HepG2 (cell line): ENCODE results near the gene PIAS1. TPM values are rescaled to one million over a fixed set of nuclear protein-coding genes. Genes with fewer than 3 reads are reported as not detected.

Experiments
- ARNTL ChIP-seq: sonication (generic); formaldehyde crosslinking; IDR thresholded peaks from 2 replicates; pipeline ENCODE4 v1.4.0; 2020; ENCODE audit warnings: mild to moderate bottlenecking, missing genetic modification reagents
- CBX2 ChIP-seq, 2 experiments: fragments of 200-600 bp in 1 of 2; sonication (generic); formaldehyde crosslinking in 1 of 2; IDR thresholded peaks; 2 replicates each; pipeline versions ENCODE4 v1.7.0 to v1.8.1; 2018 to 2022; ENCODE audit warnings: low read depth in 2 of 2, low read length in 1 of 2, mild to moderate bottlenecking in 1 of 2, missing genetic modification reagents in 1 of 2
- ELF4 ChIP-seq: sonication (generic); formaldehyde crosslinking; IDR thresholded peaks from 2 replicates; pipeline ENCODE4 v1.5.0; 2020; ENCODE audit warnings: missing genetic modification reagents, mild to moderate bottlenecking, moderate library complexity, borderline replicate concordance
- EP300 ChIP-seq, 3 experiments: sonication (generic) in 1 of 3; formaldehyde crosslinking in 1 of 3; IDR thresholded peaks; 2 replicates each; pipeline versions ENCODE4 v1.5.1 to v1.6.1; 2011 to 2020; ENCODE audit warnings: low read depth in 2 of 3, low read length in 2 of 3, borderline replicate concordance in 1 of 3, improper control_type of control experiment in 1 of 3, mild to moderate bottlenecking in 1 of 3, missing genetic modification reagents in 1 of 3, moderate library complexity in 1 of 3
- GATAD1 ChIP-seq: IDR thresholded peaks from 2 replicates; pipeline ENCODE4 v1.6.1; 2016; ENCODE audit warnings: missing genetic modification reagents, missing compliant biosample characterization
- GATAD2A ChIP-seq: IDR thresholded peaks from 2 replicates; pipeline ENCODE4 v1.6.1; 2016
- HDAC1 ChIP-seq: sonication (generic); formaldehyde crosslinking; IDR thresholded peaks from 2 replicates; pipeline ENCODE4 v1.5.1; 2020; ENCODE audit warnings: mild to moderate bottlenecking, missing genetic modification reagents
- LCORL ChIP-seq, 2 experiments: fragments of 450-650 bp in 1 of 2; sonication (generic) in 1 of 2; formaldehyde crosslinking in 1 of 2; IDR thresholded peaks; 2 replicates each; pipeline versions ENCODE4 v1.5.0 to v1.6.1; 2017 to 2020; ENCODE audit warnings: antibody characterized with exemption in 1 of 2, missing genetic modification reagents in 1 of 2
- MEF2D ChIP-seq: sonication (generic); formaldehyde crosslinking; IDR thresholded peaks from 2 replicates; pipeline ENCODE4 v1.5.1; 2020; ENCODE audit warnings: mild to moderate bottlenecking, missing genetic modification reagents
- NFKBIZ ChIP-seq: IDR thresholded peaks from 2 replicates; pipeline ENCODE4 v1.6.1; 2018; ENCODE audit warnings: missing genetic modification reagents, missing compliant biosample characterization
- PHF20 ChIP-seq: sonication (generic); formaldehyde crosslinking; IDR thresholded peaks from 2 replicates; pipeline ENCODE4 v1.5.0; 2020; ENCODE audit warnings: mild to moderate bottlenecking, missing genetic modification reagents
- ZNF350 ChIP-seq: sonication (generic); formaldehyde crosslinking; IDR thresholded peaks from 2 replicates; pipeline ENCODE4 v1.4.0; 2020; ENCODE audit warnings: mild to moderate bottlenecking, low read depth, missing genetic modification reagents, borderline replicate concordance
- polyA plus RNA-seq, 8 experiments: library from polyadenylated mRNA; depleted of rRNA in 3 of 8; stranded (reverse) in 7 of 8; unstranded in 1 of 8; fragments of >200 nt; fragmentation: Illumina TruSeq in 4 of 8; extraction: Trizol in 4 of 8; gene quantifications; 2 replicates each; pipeline versions ENCODE4 v1.2.1 to v1.2.3, GENCODE V29; 2011 to 2016; ENCODE audit warnings: low read depth in 4 of 8, missing spikeins in 1 of 8, mixed read lengths in 1 of 8; ENCODE audit not compliant: insufficient read depth in 1 of 8
- total RNA-seq, 5 experiments: library from RNA; depleted of rRNA; stranded (reverse); fragments of >200 nt; fragmentation: Illumina TruSeq; extraction: Trizol; gene quantifications; 2 replicates each; pipeline ENCODE4 v1.2.3, GENCODE V29; 2016; ENCODE audit warnings: low read depth in 1 of 5
- TF ChIP-seq, protein P1 (sequence below): sonication (generic); formaldehyde crosslinking; IDR thresholded peaks from 2 replicates; pipeline ENCODE4 v1.4.0; 2020; ENCODE audit warnings: low read depth, missing genetic modification reagents
- TF ChIP-seq, protein P2 (sequence below): sonication (generic); formaldehyde crosslinking; IDR thresholded peaks from 2 replicates; pipeline ENCODE4 v1.9.0; 2021; ENCODE audit warnings: missing genetic modification reagents, mild to moderate bottlenecking, borderline replicate concordance
- TF ChIP-seq, protein P3 (sequence below): IDR thresholded peaks from 2 replicates; pipeline ENCODE4 v1.6.1; 2018; ENCODE audit warnings: missing genetic modification reagents
- TF ChIP-seq, protein P4 (sequence below): sonication (generic); formaldehyde crosslinking; conservative IDR thresholded peaks from 2 replicates; pipeline ENCODE4 v1.4.0; 2020; ENCODE audit warnings: missing genetic modification reagents
- TF ChIP-seq, protein P5 (sequence below): sonication (generic); formaldehyde crosslinking; IDR thresholded peaks from 2 replicates; pipeline ENCODE4 v1.5.0; 2020; ENCODE audit warnings: missing genetic modification reagents
- TF ChIP-seq, protein P6 (sequence below): sonication (generic); formaldehyde crosslinking; IDR thresholded peaks from 2 replicates; pipeline ENCODE4 v1.5.0; 2020; ENCODE audit warnings: missing genetic modification reagents

The PIAS1 gene
- total and polyA plus RNA-seq, 2 of the 13 experiments (the other 11 are each of a cell fraction or from before 2014, with no cell fraction given): 20.7 to 33.7 TPM

DNA sequence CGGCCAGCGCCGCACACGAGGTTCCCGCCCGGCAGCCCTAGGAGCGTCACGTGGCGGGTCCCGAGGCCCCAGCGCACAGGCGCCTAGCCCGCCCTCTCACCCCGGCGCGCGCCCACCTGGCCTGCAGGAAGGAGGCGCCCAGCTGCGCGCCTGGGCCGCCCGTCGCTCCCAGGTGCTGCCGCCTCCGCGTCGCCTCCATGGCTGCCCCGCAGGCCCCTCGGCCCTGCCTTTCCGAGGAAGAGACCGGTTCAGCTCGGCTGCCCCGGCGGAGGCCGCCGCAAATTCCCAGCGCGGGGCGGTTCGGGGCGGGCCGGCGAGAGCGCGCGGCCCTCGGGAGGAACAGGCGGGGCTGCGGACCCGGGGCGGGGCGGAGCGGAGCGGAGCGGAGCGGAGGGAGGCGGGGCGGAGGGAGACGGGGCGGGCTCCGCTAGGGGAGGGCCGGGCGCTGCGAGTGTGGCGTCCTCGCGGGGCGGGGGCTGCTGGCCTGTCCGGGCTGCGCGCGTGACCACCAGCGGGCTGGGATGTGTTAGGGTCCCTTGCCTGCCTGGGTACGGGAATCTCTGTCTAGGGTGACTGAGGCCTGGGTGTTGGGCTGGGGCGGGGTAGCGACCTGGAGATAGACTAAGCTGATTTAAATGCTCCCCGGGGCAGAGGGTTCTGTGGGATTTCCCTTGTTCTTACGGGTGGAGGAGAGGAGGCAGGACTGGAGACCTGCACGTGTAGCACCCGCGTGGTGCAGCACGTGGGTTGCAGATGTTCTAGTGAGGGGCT is 175.5 kb downstream of the PIAS1 start, which contains the start of gene CLN6 (continued):
- TF ChIP-seq, protein P1, sequence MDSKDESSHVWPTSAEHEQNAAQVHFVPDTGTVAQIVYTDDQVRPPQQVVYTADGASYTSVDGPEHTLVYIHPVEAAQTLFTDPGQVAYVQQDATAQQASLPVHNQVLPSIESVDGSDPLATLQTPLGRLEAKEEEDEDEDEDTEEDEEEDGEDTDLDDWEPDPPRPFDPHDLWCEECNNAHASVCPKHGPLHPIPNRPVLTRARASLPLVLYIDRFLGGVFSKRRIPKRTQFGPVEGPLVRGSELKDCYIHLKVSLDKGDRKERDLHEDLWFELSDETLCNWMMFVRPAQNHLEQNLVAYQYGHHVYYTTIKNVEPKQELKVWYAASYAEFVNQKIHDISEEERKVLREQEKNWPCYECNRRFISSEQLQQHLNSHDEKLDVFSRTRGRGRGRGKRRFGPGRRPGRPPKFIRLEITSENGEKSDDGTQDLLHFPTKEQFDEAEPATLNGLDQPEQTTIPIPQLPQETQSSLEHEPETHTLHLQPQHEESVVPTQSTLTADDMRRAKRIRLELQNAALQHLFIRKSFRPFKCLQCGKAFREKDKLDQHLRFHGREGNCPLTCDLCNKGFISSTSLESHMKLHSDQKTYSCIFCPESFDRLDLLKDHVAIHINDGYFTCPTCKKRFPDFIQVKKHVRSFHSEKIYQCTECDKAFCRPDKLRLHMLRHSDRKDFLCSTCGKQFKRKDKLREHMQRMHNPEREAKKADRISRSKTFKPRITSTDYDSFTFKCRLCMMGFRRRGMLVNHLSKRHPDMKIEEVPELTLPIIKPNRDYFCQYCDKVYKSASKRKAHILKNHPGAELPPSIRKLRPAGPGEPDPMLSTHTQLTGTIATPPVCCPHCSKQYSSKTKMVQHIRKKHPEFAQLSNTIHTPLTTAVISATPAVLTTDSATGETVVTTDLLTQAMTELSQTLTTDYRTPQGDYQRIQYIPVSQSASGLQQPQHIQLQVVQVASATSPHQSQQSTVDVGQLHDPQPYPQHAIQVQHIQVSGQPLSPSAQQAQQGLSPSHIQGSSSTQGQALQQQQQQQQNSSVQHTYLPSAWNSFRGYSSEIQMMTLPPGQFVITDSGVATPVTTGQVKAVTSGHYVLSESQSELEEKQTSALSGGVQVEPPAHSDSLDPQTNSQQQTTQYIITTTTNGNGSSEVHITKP (CRISPR knock-in tag): no peak
- TF ChIP-seq, protein P2, sequence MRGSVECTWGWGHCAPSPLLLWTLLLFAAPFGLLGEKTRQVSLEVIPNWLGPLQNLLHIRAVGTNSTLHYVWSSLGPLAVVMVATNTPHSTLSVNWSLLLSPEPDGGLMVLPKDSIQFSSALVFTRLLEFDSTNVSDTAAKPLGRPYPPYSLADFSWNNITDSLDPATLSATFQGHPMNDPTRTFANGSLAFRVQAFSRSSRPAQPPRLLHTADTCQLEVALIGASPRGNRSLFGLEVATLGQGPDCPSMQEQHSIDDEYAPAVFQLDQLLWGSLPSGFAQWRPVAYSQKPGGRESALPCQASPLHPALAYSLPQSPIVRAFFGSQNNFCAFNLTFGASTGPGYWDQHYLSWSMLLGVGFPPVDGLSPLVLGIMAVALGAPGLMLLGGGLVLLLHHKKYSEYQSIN: peak; percentile 56; the same call in 1 of the 2 replicates
- TF ChIP-seq GATAD2A: no peak
- TF ChIP-seq, protein P3, sequence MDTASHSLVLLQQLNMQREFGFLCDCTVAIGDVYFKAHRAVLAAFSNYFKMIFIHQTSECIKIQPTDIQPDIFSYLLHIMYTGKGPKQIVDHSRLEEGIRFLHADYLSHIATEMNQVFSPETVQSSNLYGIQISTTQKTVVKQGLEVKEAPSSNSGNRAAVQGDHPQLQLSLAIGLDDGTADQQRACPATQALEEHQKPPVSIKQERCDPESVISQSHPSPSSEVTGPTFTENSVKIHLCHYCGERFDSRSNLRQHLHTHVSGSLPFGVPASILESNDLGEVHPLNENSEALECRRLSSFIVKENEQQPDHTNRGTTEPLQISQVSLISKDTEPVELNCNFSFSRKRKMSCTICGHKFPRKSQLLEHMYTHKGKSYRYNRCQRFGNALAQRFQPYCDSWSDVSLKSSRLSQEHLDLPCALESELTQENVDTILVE (CRISPR knock-in tag): no peak
- TF ChIP-seq HDAC1 (CRISPR knock-in tag): 0 out of 2 replicates have a peak, but pooled peaks have one; percentile 34
- no peak for TF ChIP-seq MEF2D (CRISPR knock-in tag)
- TF ChIP-seq ARNTL (CRISPR knock-in tag): peak; percentile 92
- TF ChIP-seq ELF4: no peak
- no peak for TF ChIP-seq ZNF350 (CRISPR knock-in tag)
- TF ChIP-seq, protein P4, sequence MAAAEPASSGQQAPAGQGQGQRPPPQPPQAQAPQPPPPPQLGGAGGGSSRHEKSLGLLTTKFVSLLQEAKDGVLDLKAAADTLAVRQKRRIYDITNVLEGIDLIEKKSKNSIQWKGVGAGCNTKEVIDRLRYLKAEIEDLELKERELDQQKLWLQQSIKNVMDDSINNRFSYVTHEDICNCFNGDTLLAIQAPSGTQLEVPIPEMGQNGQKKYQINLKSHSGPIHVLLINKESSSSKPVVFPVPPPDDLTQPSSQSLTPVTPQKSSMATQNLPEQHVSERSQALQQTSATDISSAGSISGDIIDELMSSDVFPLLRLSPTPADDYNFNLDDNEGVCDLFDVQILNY (CRISPR knock-in tag): peak; percentile 83
- no peak; a peak in 1 of 4 replicates for TF ChIP-seq EP300 (IDR thresholded peaks at IDR 0.05; ENCODE audit: low read depth in 2 of 2, low read length in 2 of 2)
- 0 out of 2 replicates have a peak, but pooled peaks have one; percentile 38 for TF ChIP-seq EP300 (CRISPR knock-in tag; IDR thresholded peaks at IDR 0.05; ENCODE audit: borderline replicate concordance)
- no peak; the same call in none of the 2 replicates for TF ChIP-seq PHF20 (CRISPR knock-in tag)
- no peak for TF ChIP-seq CBX2 (IDR thresholded peaks at IDR 0.05; ENCODE audit: low read depth, low read length)
- TF ChIP-seq CBX2 (CRISPR knock-in tag; IDR thresholded peaks at IDR 0.05; ENCODE audit: low read depth): no peak
- 0 out of 2 replicates have a peak, but pooled peaks have one; percentile 13 for TF ChIP-seq GATAD1
- TF ChIP-seq, protein P5, sequence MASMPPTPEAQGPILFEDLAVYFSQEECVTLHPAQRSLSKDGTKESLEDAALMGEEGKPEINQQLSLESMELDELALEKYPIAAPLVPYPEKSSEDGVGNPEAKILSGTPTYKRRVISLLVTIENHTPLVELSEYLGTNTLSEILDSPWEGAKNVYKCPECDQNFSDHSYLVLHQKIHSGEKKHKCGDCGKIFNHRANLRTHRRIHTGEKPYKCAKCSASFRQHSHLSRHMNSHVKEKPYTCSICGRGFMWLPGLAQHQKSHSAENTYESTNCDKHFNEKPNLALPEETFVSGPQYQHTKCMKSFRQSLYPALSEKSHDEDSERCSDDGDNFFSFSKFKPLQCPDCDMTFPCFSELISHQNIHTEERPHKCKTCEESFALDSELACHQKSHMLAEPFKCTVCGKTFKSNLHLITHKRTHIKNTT (CRISPR knock-in tag): no peak
- no peak for TF ChIP-seq LCORL (IDR thresholded peaks at IDR 0.05)
- TF ChIP-seq LCORL (CRISPR knock-in tag; IDR thresholded peaks at IDR 0.05): no peak
- TF ChIP-seq, protein P6, sequence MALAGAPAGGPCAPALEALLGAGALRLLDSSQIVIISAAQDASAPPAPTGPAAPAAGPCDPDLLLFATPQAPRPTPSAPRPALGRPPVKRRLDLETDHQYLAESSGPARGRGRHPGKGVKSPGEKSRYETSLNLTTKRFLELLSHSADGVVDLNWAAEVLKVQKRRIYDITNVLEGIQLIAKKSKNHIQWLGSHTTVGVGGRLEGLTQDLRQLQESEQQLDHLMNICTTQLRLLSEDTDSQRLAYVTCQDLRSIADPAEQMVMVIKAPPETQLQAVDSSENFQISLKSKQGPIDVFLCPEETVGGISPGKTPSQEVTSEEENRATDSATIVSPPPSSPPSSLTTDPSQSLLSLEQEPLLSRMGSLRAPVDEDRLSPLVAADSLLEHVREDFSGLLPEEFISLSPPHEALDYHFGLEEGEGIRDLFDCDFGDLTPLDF (CRISPR knock-in tag): peak; percentile 76
- no peak for TF ChIP-seq NFKBIZ
